ENCODE results near the gene CC2D1A.

DNA sequence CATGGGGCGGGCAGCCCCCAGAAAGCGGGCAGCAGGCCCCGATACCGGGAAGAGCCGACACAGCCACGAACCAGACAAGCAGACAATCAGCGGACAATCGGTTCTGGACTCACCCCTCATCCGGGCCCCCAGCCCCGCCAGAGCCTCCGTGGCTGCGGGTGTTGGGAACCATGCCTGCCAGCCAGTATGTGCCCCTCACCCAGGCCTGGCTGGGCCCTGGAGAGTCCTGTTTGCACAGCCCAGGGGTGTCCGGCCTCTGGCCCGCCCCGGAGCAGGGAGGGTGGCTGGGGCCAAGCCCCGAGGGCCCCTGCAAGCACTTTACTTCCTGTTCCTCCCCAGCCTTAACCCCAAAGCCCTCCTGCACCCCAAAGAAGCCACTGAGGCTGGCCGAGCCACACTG is 24.4 kb downstream of the CC2D1A start:
- TF ChIP-seq, protein P1, sequence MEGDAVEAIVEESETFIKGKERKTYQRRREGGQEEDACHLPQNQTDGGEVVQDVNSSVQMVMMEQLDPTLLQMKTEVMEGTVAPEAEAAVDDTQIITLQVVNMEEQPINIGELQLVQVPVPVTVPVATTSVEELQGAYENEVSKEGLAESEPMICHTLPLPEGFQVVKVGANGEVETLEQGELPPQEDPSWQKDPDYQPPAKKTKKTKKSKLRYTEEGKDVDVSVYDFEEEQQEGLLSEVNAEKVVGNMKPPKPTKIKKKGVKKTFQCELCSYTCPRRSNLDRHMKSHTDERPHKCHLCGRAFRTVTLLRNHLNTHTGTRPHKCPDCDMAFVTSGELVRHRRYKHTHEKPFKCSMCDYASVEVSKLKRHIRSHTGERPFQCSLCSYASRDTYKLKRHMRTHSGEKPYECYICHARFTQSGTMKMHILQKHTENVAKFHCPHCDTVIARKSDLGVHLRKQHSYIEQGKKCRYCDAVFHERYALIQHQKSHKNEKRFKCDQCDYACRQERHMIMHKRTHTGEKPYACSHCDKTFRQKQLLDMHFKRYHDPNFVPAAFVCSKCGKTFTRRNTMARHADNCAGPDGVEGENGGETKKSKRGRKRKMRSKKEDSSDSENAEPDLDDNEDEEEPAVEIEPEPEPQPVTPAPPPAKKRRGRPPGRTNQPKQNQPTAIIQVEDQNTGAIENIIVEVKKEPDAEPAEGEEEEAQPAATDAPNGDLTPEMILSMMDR (IDR thresholded peaks at IDR 0.05; ENCODE audit: low read depth, low read length, missing input control), result no peak
- TF ChIP-seq, protein P2, sequence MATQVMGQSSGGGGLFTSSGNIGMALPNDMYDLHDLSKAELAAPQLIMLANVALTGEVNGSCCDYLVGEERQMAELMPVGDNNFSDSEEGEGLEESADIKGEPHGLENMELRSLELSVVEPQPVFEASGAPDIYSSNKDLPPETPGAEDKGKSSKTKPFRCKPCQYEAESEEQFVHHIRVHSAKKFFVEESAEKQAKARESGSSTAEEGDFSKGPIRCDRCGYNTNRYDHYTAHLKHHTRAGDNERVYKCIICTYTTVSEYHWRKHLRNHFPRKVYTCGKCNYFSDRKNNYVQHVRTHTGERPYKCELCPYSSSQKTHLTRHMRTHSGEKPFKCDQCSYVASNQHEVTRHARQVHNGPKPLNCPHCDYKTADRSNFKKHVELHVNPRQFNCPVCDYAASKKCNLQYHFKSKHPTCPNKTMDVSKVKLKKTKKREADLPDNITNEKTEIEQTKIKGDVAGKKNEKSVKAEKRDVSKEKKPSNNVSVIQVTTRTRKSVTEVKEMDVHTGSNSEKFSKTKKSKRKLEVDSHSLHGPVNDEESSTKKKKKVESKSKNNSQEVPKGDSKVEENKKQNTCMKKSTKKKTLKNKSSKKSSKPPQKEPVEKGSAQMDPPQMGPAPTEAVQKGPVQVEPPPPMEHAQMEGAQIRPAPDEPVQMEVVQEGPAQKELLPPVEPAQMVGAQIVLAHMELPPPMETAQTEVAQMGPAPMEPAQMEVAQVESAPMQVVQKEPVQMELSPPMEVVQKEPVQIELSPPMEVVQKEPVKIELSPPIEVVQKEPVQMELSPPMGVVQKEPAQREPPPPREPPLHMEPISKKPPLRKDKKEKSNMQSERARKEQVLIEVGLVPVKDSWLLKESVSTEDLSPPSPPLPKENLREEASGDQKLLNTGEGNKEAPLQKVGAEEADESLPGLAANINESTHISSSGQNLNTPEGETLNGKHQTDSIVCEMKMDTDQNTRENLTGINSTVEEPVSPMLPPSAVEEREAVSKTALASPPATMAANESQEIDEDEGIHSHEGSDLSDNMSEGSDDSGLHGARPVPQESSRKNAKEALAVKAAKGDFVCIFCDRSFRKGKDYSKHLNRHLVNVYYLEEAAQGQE (IDR thresholded peaks at IDR 0.05), result no peak
- TF ChIP-seq YY1 (IDR thresholded peaks at IDR 0.05) (no peak), GABPA (IDR thresholded peaks at IDR 0.05 in 1 of 2, conservative IDR thresholded peaks at IDR 0.05 in 1 of 2) (no peak), SP1 (IDR thresholded peaks at IDR 0.05) (no peak), JUND (IDR thresholded peaks at IDR 0.05) (no peak)
- TF ChIP-seq, protein P3, sequence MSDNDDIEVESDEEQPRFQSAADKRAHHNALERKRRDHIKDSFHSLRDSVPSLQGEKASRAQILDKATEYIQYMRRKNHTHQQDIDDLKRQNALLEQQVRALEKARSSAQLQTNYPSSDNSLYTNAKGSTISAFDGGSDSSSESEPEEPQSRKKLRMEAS (IDR thresholded peaks at IDR 0.05), result no peak
- TF ChIP-seq, protein P4, sequence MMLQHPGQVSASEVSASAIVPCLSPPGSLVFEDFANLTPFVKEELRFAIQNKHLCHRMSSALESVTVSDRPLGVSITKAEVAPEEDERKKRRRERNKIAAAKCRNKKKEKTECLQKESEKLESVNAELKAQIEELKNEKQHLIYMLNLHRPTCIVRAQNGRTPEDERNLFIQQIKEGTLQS (IDR thresholded peaks at IDR 0.05), result no peak

Data from liver (tissue), 3 donors.